Measurements from ENCODE around the gene PHC3. TPM values are rescaled to one million over a fixed set of nuclear protein-coding genes. Genes with fewer than 3 reads are reported as not detected.
A peak's percentile ranks its signal among the peaks of the same experiment; 100 is the strongest.

Gene PHC3
- polyA plus RNA-seq, 2 of the 4 experiments (the other 2 are of a cell fraction) = 10.8 to 49.1 TPM

GRCh38 chr3:170159459-170159858, 22.1 kb downstream of the PHC3 start:
- no peak for TF ChIP-seq TFCP2L1 (CRISPR knock-in tag; IDR thresholded peaks at IDR 0.05)
- peaks cover 8% of the 10 kb centered on the region for H3K4me1 ChIP-seq
- FAIRE-seq (no peak), ATAC-seq (no peak), DNase-seq (ENCODE audit: low read depth in 1 of 2, low spot score in 1 of 2) (no peak)
- ChIA-PET CTCF (interaction anchor here (0.7 kb wide), 1 partner anchor 383 kb away, joined by 3 read pairs; no protein-coding TSS in a partner anchor), POLR2A (no interaction called here)
- no peaks in the 10 kb centered on the region for H3K9me3 ChIP-seq
- H3K4me2 ChIP-seq = no peak overlapping the region
- H3K27ac ChIP-seq = no peak overlapping the region
- no peak overlapping the region for H3K4me3 ChIP-seq
- WGBS (ENCODE audit: missing lambda C conversion rate) = 91% methylated on average over 1 of the region's 1 CpG

DNA sequence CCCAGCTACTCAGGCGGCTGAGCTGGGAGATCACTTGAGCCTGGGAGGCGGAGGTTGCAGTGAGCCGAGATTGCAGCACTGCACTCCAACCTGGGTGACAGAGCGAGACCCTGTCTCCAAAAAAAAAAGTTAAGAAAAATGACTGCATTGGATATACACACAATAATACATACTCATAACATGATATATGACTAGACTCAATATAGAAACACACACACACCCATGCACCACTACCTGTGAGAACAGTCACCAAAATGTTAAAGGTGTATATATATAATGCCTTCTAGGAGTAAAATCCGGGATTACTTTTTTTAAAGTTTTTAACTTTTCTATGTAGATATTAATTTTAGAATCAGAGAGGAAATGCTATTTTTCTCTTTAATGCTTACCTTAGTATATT, 25.9 kb downstream of the PHC3 start:
- ATAC-seq (no peak), FAIRE-seq (no peak), DNase-seq (ENCODE audit: low read depth in 1 of 2, low spot score in 1 of 2) (no peak)
- no peak overlapping the region for H3K4me3 ChIP-seq
- H3K9me3 ChIP-seq = no peaks in the 10 kb centered on the region
- WGBS (ENCODE audit: missing lambda C conversion rate) = 99% methylated on average over 5 of the region's 5 CpGs
- peaks cover 10% of the 10 kb centered on the region for H3K4me1 ChIP-seq
- CTCF ChIA-PET = interaction anchor here (0.8 to 1.6 kb wide), 2 partner anchors 13 to 16 kb away, joined by 3 to 5 read pairs; no protein-coding TSS in a partner anchor
- TF ChIP-seq, protein P1, sequence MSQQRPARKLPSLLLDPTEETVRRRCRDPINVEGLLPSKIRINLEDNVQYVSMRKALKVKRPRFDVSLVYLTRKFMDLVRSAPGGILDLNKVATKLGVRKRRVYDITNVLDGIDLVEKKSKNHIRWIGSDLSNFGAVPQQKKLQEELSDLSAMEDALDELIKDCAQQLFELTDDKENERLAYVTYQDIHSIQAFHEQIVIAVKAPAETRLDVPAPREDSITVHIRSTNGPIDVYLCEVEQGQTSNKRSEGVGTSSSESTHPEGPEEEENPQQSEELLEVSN (IDR thresholded peaks at IDR 0.05; ENCODE audit: borderline replicate concordance, low read depth) = no peak
- no peak for TF ChIP-seq HEYL (CRISPR knock-in tag; IDR thresholded peaks at IDR 0.05)
- TF ChIP-seq RCOR1 (IDR thresholded peaks at IDR 0.05; ENCODE audit: low read depth, low read length) = no peak
- TF ChIP-seq MAFK (IDR thresholded peaks at IDR 0.05; ENCODE audit: partially characterized antibody) = no peak
- TF ChIP-seq ELK1 (IDR thresholded peaks at IDR 0.05; ENCODE audit: low read depth, low read length) = no peak
- TF ChIP-seq JUN (IDR thresholded peaks at IDR 0.05) = no peak
- no peak for TF ChIP-seq CBX8 (IDR thresholded peaks at IDR 0.05)
- no peak for TF ChIP-seq MAZ (IDR thresholded peaks at IDR 0.05; ENCODE audit: borderline replicate concordance, low read depth, low read length)
- TF ChIP-seq NR3C1 (IDR thresholded peaks at IDR 0.05) = no peak
- no peak for TF ChIP-seq HOXA7 (CRISPR knock-in tag; IDR thresholded peaks at IDR 0.05)
- TF ChIP-seq SMC3 (IDR thresholded peaks at IDR 0.05) = no peak
- TF ChIP-seq FOSB (CRISPR knock-in tag; IDR thresholded peaks at IDR 0.05) = no peak
- TF ChIP-seq BHLHE40 (IDR thresholded peaks at IDR 0.05; ENCODE audit: low read depth, low read length) = no peak
- no peak for TF ChIP-seq EHF (CRISPR knock-in tag; IDR thresholded peaks at IDR 0.05)
- no peak for TF ChIP-seq REST (IDR thresholded peaks at IDR 0.05)
- no peak for TF ChIP-seq JUNB (IDR thresholded peaks at IDR 0.05)
- no peak overlapping the region for H3K27ac ChIP-seq
- no peak overlapping the region for H3K4me2 ChIP-seq
- POLR2A ChIA-PET = no interaction called here

DNA sequence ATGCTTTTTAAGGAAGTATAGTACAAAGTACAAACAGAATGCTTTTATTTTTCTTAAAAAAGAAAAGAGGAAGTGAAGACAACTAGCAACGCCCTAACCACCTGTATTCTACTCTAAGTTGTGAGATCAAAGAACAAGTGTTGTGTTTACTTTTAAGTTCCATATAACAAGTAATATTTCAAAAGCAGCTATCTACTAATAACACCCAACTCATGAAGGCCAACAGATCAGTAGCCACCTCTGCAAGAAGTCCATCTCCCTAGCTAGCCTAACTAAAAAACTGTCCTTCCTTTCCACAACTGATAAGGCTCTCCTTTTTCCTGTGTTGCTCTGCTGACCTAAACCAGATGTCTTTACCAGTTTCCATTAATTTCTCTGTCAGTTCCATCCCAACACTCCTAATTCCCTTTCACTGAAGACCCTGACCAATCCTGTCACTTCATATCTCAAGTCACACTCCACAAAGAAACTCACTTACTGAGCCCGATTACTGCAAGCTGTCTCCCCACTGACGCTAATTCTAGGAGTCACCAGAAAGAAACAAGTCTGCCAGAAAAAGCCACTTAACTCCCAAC, 26.9 kb downstream of the PHC3 start:
- ChIA-PET CTCF (interaction anchor here (1.6 kb wide), 1 partner anchor 17 kb away, joined by 3 read pairs; no protein-coding TSS in a partner anchor), POLR2A (no interaction called here)
- WGBS (ENCODE audit: missing lambda C conversion rate) = 89% methylated on average over 3 of the region's 3 CpGs
- TF ChIP-seq CHD4 (IDR thresholded peaks at IDR 0.05; ENCODE audit: borderline replicate concordance) (no peak), MYC (IDR thresholded peaks at IDR 0.05; ENCODE audit: borderline replicate concordance, low read length) (no peak), RAD21 (conservative IDR thresholded peaks at IDR 0.05 in 1 of 2, IDR thresholded peaks at IDR 0.05 in 1 of 2) (no peak), EHF (CRISPR knock-in tag; IDR thresholded peaks at IDR 0.05) (no peak)
- Histone ChIP-seq H3K27ac (no peak overlapping the region), H3K4me3 (no peak overlapping the region), H3K4me2 (0 out of 3 replicates have a peak overlapping the region, but pooled peaks have one; percentile 7), H3K4me1 (peaks cover 10% of the 10 kb centered on the region), H3K9me3 (no peaks in the 10 kb centered on the region)
- ATAC-seq (no peak), FAIRE-seq (no peak), DNase-seq (ENCODE audit: low read depth in 1 of 2, low spot score in 1 of 2) (no peak)

All from A549 (cell line).